WTC11 (cell line): ENCODE data around the gene CFC1B. TPM values are rescaled to one million over a fixed set of nuclear protein-coding genes. Genes with fewer than 3 reads are reported as not detected.
"Not testable (repeated sequence)": the region's sequence is repeated elsewhere in the genome, so short reads cannot be mapped to it uniquely, and the experiment has no call there.

Source experiments
- ATAC-seq: fragments of 200-7000 bp; cut with Tn5 transposase; 2 replicates; pipeline ENCODE4 v1.10.0; 2021; ENCODE audit warnings: mild to moderate bottlenecking, moderate library complexity
- CTCF ChIA-PET: fragments of 300-600 bp; sonication (Branson Sonifier 250); formaldehyde crosslinking; loops from one replicate; lab custom pipeline; 2021; ENCODE audit warnings: antibody characterized with exemption; lab: Charles Lee
- POLR2A ChIA-PET: fragments of 350-600 bp; sonication (Branson Sonifier 250); formaldehyde crosslinking; loops from one replicate; lab custom pipeline; 2021; ENCODE audit warnings: antibody characterized with exemption; lab: Charles Lee
- DNase-seq: peaks from one replicate; pipeline ENCODE4 v3.0.0; 2021; ENCODE audit warnings: low spot score
- H3K27ac Mint-ChIP-seq: 2 replicates; pipeline ENCODE4 v1.8.0; 2021; ENCODE audit warnings: mixed read lengths
- H3K27me3 Mint-ChIP-seq: 2 replicates; pipeline ENCODE4 v1.8.0; 2021; ENCODE audit warnings: low read depth, mild to moderate bottlenecking, moderate library complexity, mixed read lengths
- H3K36me3 Mint-ChIP-seq: 2 replicates; pipeline ENCODE4 v1.8.0; 2021; ENCODE audit warnings: mixed read lengths
- H3K4me1 Mint-ChIP-seq: 2 replicates; pipeline ENCODE4 v1.8.0; 2022; ENCODE audit warnings: mixed read lengths
- H3K4me3 Mint-ChIP-seq: 2 replicates; pipeline ENCODE4 v1.8.0; 2021; ENCODE audit warnings: mild to moderate bottlenecking, moderate library complexity, mixed read lengths
- H3K9me3 Mint-ChIP-seq: 2 replicates; pipeline ENCODE4 v1.8.0; 2021; ENCODE audit warnings: mixed read lengths
- total RNA-seq: library from RNA; stranded (reverse); gene quantifications from 3 replicates; pipeline ENCODE4 v1.2.3, GENCODE V29; 2021

The CFC1B gene
- total RNA-seq, 1 experiment from 2014 or later = not detected

GRCh38 chr2:130531672-130532071 is 10.7 kb downstream of the CFC1B start:
- CTCF ChIA-PET, DNase-seq, H3K36me3 Mint-ChIP-seq, H3K27ac Mint-ChIP-seq, H3K27me3 Mint-ChIP-seq, H3K4me1 Mint-ChIP-seq, POLR2A ChIA-PET, ATAC-seq, H3K4me3 Mint-ChIP-seq, H3K9me3 Mint-ChIP-seq: not testable (repeated sequence)

GRCh38 chr2:130536654-130537053 is 15.6 kb downstream of the CFC1B start:
- POLR2A ChIA-PET, H3K4me3 Mint-ChIP-seq, H3K27ac Mint-ChIP-seq, ATAC-seq, H3K36me3 Mint-ChIP-seq, CTCF ChIA-PET, DNase-seq, H3K27me3 Mint-ChIP-seq, H3K9me3 Mint-ChIP-seq, H3K4me1 Mint-ChIP-seq: not testable (repeated sequence)

- H3K4me3 Mint-ChIP-seq, H3K4me1 Mint-ChIP-seq, CTCF ChIA-PET, H3K9me3 Mint-ChIP-seq, ATAC-seq, H3K27ac Mint-ChIP-seq, H3K36me3 Mint-ChIP-seq, H3K27me3 Mint-ChIP-seq, DNase-seq, POLR2A ChIA-PET: not testable (repeated sequence)
Observed at GRCh38 chr2:130538271-130538670, 17.2 kb downstream of the CFC1B start.

GRCh38 chr2:130542789-130543188 is 21.8 kb downstream of the CFC1B start:
- H3K27ac Mint-ChIP-seq, H3K36me3 Mint-ChIP-seq, POLR2A ChIA-PET, H3K4me3 Mint-ChIP-seq, H3K4me1 Mint-ChIP-seq, ATAC-seq, H3K9me3 Mint-ChIP-seq, H3K27me3 Mint-ChIP-seq, CTCF ChIA-PET, DNase-seq: not testable (repeated sequence)

- POLR2A ChIA-PET, H3K9me3 Mint-ChIP-seq, H3K27ac Mint-ChIP-seq, H3K4me1 Mint-ChIP-seq, H3K4me3 Mint-ChIP-seq, ATAC-seq, H3K27me3 Mint-ChIP-seq, DNase-seq, CTCF ChIA-PET, H3K36me3 Mint-ChIP-seq: not testable (repeated sequence)
Observed at GRCh38 chr2:130543785-130544528, 22.9 kb downstream of the CFC1B start.

- H3K27ac Mint-ChIP-seq, H3K36me3 Mint-ChIP-seq, H3K4me3 Mint-ChIP-seq, ATAC-seq, CTCF ChIA-PET, H3K9me3 Mint-ChIP-seq, DNase-seq, H3K4me1 Mint-ChIP-seq, POLR2A ChIA-PET, H3K27me3 Mint-ChIP-seq: not testable (repeated sequence)
Observed at GRCh38 chr2:130544978-130545377, 24.0 kb downstream of the CFC1B start.

- not testable (repeated sequence) for H3K36me3 Mint-ChIP-seq
Observed at GRCh38 chr2:130548418-130548817, 27.4 kb downstream of the CFC1B start.

GRCh38 chr2:130549475-130549874 is 28.5 kb downstream of the CFC1B start:
- H3K4me1 Mint-ChIP-seq, CTCF ChIA-PET, ATAC-seq, DNase-seq, H3K36me3 Mint-ChIP-seq, H3K27me3 Mint-ChIP-seq, H3K4me3 Mint-ChIP-seq, H3K9me3 Mint-ChIP-seq, POLR2A ChIA-PET, H3K27ac Mint-ChIP-seq: not testable (repeated sequence)

More at GRCh38 chr2:130548418-130548817, 27.4 kb downstream of the CFC1B start:
- H3K4me1 Mint-ChIP-seq, H3K27me3 Mint-ChIP-seq, H3K4me3 Mint-ChIP-seq, POLR2A ChIA-PET, CTCF ChIA-PET, DNase-seq, ATAC-seq, H3K9me3 Mint-ChIP-seq, H3K27ac Mint-ChIP-seq: not testable (repeated sequence)

DNA sequence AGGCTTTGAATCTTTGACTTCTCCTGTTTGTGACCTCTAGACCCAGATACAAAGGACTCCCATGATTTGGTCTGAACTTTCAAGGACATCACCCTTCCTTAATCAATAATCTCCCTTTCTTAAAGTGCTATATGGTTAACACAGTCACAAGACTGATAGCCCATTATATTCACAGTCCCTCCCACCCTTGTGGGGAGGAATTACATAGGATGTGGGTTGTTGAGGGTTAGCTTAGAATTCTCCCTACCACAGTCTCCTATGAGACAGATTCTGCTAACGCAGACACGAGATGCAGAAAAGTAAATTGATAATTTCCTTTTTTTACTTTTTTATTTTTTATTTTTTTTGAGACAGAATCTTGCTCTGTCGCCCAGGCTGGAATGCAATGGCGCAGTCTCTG is 33.2 kb downstream of the CFC1B start:
- H3K27me3 Mint-ChIP-seq, ATAC-seq, H3K36me3 Mint-ChIP-seq, CTCF ChIA-PET, H3K9me3 Mint-ChIP-seq, H3K4me3 Mint-ChIP-seq, H3K27ac Mint-ChIP-seq, POLR2A ChIA-PET, H3K4me1 Mint-ChIP-seq, DNase-seq: not testable (repeated sequence)

- CTCF ChIA-PET, H3K4me3 Mint-ChIP-seq, H3K36me3 Mint-ChIP-seq, ATAC-seq, H3K9me3 Mint-ChIP-seq, POLR2A ChIA-PET, H3K4me1 Mint-ChIP-seq, DNase-seq, H3K27me3 Mint-ChIP-seq, H3K27ac Mint-ChIP-seq: not testable (repeated sequence)
Observed at GRCh38 chr2:130556441-130556840, 35.4 kb downstream of the CFC1B start.

DNA sequence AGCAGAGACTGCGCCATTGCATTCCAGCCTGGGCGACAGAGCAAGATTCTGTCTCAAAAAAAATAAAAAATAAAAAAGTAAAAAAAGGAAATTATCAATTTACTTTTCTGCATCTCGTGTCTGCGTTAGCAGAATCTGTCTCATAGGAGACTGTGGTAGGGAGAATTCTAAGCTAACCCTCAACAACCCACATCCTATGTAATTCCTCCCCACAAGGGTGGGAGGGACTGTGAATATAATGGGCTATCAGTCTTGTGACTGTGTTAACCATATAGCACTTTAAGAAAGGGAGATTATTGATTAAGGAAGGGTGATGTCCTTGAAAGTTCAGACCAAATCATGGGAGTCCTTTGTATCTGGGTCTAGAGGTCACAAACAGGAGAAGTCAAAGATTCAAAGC is 45.1 kb downstream of the CFC1B start:
- DNase-seq, CTCF ChIA-PET, H3K27ac Mint-ChIP-seq, POLR2A ChIA-PET, H3K4me1 Mint-ChIP-seq, H3K9me3 Mint-ChIP-seq, ATAC-seq, H3K27me3 Mint-ChIP-seq, H3K4me3 Mint-ChIP-seq, H3K36me3 Mint-ChIP-seq: not testable (repeated sequence)

- POLR2A ChIA-PET, CTCF ChIA-PET, H3K9me3 Mint-ChIP-seq, H3K36me3 Mint-ChIP-seq, H3K4me3 Mint-ChIP-seq, ATAC-seq, H3K4me1 Mint-ChIP-seq, DNase-seq, H3K27me3 Mint-ChIP-seq, H3K27ac Mint-ChIP-seq: not testable (repeated sequence)
Observed at GRCh38 chr2:130571929-130572328, 50.9 kb downstream of the CFC1B start.

GRCh38 chr2:130574230-130574629 is 53.2 kb downstream of the CFC1B start:
- POLR2A ChIA-PET, CTCF ChIA-PET, H3K4me1 Mint-ChIP-seq, H3K9me3 Mint-ChIP-seq, ATAC-seq, DNase-seq, H3K4me3 Mint-ChIP-seq, H3K27ac Mint-ChIP-seq, H3K36me3 Mint-ChIP-seq, H3K27me3 Mint-ChIP-seq: not testable (repeated sequence)
